ENCODE results near the gene DPEP2. TPM values are rescaled to one million over a fixed set of nuclear protein-coding genes. Genes with fewer than 3 reads are reported as not detected.
A peak's percentile ranks its signal among the peaks of the same experiment; 100 is the strongest.

DPEP2 gene
- total RNA-seq, 2 experiments from 2014 or later = 5.6 to 5.9 TPM

GRCh38 chr16:67965668-67966548 lies 33.4 kb downstream of the DPEP2 start:
- Mint-ChIP-seq H3K4me3 (no peak overlapping the region), H3K27ac (no peak overlapping the region), H3K27me3 (ENCODE audit: low read depth) (no peaks in the 10 kb centered on the region), H3K36me3 (ENCODE audit: low read depth) (peaks cover 17% of the 10 kb centered on the region), H3K9me3 (ENCODE audit: insufficient read depth) (no peaks in the 10 kb centered on the region), H3K4me1 (ENCODE audit: low read depth) (peaks cover 38% of the 10 kb centered on the region)
- ATAC-seq (no peak), DNase-seq (no peak)
- ChIA-PET POLR2A (interaction anchor here (0.6 to 2.9 kb wide), 3 partner anchors 18 to 260 kb away, joined by 3 to 25 read pairs (median 10); partner anchors contain the start of gene PSMB10), CTCF (interaction anchor here (1.0 to 2.3 kb wide), 5 partner anchors 25 to 150 kb away, joined by 3 to 12 read pairs (median 6); no protein-coding TSS in a partner anchor)

DNA sequence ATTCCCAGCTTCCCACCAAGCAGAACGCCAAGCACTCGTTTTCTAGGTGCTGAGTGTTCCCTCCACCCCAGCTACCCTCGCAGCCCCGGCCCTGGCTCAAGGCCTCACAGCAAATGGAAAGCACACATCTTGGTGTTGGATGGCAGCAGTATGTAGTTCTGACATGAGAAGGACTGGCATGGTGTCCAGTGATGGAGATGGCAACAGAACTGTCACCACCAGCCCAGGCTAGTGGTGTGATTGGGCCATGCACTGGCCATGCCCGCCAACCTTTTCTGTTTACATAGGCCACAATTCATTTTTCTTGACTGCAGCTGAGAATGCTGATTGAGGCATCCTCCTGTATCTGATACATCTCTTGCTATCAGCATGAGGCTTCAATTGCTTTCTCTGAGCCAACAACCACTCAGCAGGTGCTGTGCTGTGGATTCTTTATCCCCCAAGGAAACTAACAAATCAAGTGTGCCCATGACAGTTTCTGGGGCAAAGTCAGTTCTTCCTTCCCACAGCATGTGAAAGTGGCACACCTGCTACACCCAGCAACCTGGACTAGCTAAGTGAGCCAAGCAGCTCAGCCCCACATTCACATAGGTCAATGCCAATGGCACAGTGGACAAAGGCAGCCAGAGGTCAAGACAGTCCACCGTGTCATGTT lies 34.7 kb downstream of the DPEP2 start:
- H3K36me3 Mint-ChIP-seq (ENCODE audit: low read depth) = peaks cover 21% of the 10 kb centered on the region
- peaks cover 35% of the 10 kb centered on the region for H3K4me1 Mint-ChIP-seq (ENCODE audit: low read depth)
- POLR2A ChIA-PET = interaction anchor here (2.9 to 3.0 kb wide), 2 partner anchors 28 to 29 kb away, joined by 10 to 25 read pairs; partner anchors contain the start of gene PSMB10

DNA sequence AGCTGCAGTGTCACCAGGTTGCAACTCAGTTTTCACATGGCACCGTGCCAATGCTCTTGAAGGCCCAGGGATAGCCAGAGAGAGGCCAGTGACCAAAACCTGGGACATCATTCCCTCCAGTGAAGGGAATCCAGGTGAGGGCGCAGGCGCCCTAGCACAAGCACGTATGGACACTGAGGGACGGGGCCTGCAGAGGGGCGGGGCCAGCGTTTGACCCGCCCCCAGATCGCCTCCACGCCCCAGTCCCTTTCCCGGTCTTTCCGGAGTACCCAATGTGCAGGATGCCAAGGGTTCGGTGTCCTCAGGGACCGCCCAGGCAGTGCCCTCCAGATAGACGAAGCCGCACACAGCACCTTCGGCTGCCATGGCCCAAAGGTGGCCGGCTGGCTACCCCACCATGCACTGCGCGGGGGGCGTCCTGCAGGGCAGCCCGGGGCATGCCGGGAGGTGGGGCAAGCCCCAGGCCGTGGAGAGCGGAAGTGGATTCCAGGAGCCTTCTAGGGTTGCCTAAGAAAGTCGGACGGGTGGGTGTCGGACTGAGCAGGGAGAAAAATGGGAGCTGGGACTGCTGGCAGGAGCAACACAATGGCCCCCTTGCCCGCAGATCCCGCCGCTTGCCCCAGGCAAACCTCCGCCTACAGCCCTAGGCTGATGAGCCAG lies 35.5 kb downstream of the DPEP2 start:
- no peak overlapping the region for H3K4me3 Mint-ChIP-seq
- peaks cover 29% of the 10 kb centered on the region for H3K4me1 Mint-ChIP-seq (ENCODE audit: low read depth)
- H3K27ac Mint-ChIP-seq = no peak overlapping the region
- CTCF ChIA-PET = interaction anchor here (1.4 to 2.3 kb wide), 2 partner anchors 21 to 77 kb away, joined by 3 to 12 read pairs; no protein-coding TSS in a partner anchor
- no peak for ATAC-seq
- H3K36me3 Mint-ChIP-seq (ENCODE audit: low read depth) = peaks cover 21% of the 10 kb centered on the region
- H3K9me3 Mint-ChIP-seq (ENCODE audit: insufficient read depth) = no peaks in the 10 kb centered on the region
- POLR2A ChIA-PET = interaction anchor here (3.0 kb wide), 1 partner anchor 27 kb away, joined by 10 read pairs; the partner anchor contains the start of gene PSMB10
- DNase-seq = no peak
- no peaks in the 10 kb centered on the region for H3K27me3 Mint-ChIP-seq (ENCODE audit: low read depth)

More for the DNA sequence above, 34.7 kb downstream of the DPEP2 start:
- Mint-ChIP-seq H3K9me3 (ENCODE audit: insufficient read depth) (no peaks in the 10 kb centered on the region), H3K27me3 (ENCODE audit: low read depth) (no peaks in the 10 kb centered on the region), H3K4me3 (no peak overlapping the region), H3K27ac (no peak overlapping the region)
- no peak for ATAC-seq
- DNase-seq = no peak
- CTCF ChIA-PET = interaction anchor here (1.4 to 2.3 kb wide), 3 partner anchors 22 to 77 kb away, joined by 3 to 12 read pairs (median 3); no protein-coding TSS in a partner anchor

DNA sequence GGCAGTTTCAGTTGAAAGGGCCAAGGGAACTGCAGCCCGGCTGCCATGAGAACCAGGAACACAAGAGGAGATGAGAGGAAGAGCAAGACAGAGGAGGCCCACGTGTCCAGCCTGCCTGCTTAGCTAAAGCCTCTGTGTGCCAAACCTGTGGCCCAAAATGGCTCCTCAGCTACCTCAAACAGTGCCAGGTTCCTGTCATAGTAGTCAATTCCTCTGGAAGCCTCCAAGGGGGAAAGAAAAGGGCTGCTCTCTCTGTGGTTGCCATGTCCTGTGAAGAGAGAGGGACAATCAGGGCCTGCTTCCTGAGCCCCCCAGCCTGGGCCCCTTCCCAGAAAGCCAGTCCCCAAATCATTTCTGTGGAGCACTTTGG lies 36.0 kb downstream of the DPEP2 start:
- POLR2A ChIA-PET = interaction anchor here (3.0 kb wide), 1 partner anchor 27 kb away, joined by 10 read pairs; the partner anchor contains the start of gene PSMB10
- no peak for ATAC-seq
- no peak overlapping the region for H3K27ac Mint-ChIP-seq

GRCh38 chr16:67962135-67962534 lies 37.1 kb downstream of the DPEP2 start:
- ATAC-seq (no peak), DNase-seq (no peak)
- no peaks in the 10 kb centered on the region for H3K27me3 Mint-ChIP-seq (ENCODE audit: low read depth)
- H3K27ac Mint-ChIP-seq = no peak overlapping the region
- CTCF ChIA-PET = interaction anchor here (0.8 to 1.6 kb wide), 2 partner anchors 20 to 79 kb away, joined by 3 to 5 read pairs; no protein-coding TSS in a partner anchor
- H3K36me3 Mint-ChIP-seq (ENCODE audit: low read depth) = peaks cover 28% of the 10 kb centered on the region
- H3K4me1 Mint-ChIP-seq (ENCODE audit: low read depth) = peaks cover 21% of the 10 kb centered on the region
- H3K4me3 Mint-ChIP-seq = no peak overlapping the region
- H3K9me3 Mint-ChIP-seq (ENCODE audit: insufficient read depth) = no peaks in the 10 kb centered on the region
- POLR2A ChIA-PET = interaction anchor here (3.0 kb wide), 1 partner anchor 26 kb away, joined by 10 read pairs; the partner anchor contains the start of gene PSMB10

More for the DNA sequence above, 36.0 kb downstream of the DPEP2 start:
- no peak overlapping the region for H3K4me3 Mint-ChIP-seq
- peaks cover 23% of the 10 kb centered on the region for H3K36me3 Mint-ChIP-seq (ENCODE audit: low read depth)
- no peaks in the 10 kb centered on the region for H3K9me3 Mint-ChIP-seq (ENCODE audit: insufficient read depth)
- CTCF ChIA-PET = interaction anchor here (1.6 kb wide), 1 partner anchor 21 kb away, joined by 5 read pairs; no protein-coding TSS in a partner anchor
- peaks cover 28% of the 10 kb centered on the region for H3K4me1 Mint-ChIP-seq (ENCODE audit: low read depth)
- no peak for DNase-seq
- no peaks in the 10 kb centered on the region for H3K27me3 Mint-ChIP-seq (ENCODE audit: low read depth)

- H3K36me3 Mint-ChIP-seq (ENCODE audit: low read depth) = peaks cover 28% of the 10 kb centered on the region
- POLR2A ChIA-PET = interaction anchor here (3.0 kb wide), 1 partner anchor 25 kb away, joined by 10 read pairs; the partner anchor contains the start of gene PSMB10
These were observed 37.7 kb downstream of the DPEP2 start for GRCh38 chr16:67961551-67961957.

DNA sequence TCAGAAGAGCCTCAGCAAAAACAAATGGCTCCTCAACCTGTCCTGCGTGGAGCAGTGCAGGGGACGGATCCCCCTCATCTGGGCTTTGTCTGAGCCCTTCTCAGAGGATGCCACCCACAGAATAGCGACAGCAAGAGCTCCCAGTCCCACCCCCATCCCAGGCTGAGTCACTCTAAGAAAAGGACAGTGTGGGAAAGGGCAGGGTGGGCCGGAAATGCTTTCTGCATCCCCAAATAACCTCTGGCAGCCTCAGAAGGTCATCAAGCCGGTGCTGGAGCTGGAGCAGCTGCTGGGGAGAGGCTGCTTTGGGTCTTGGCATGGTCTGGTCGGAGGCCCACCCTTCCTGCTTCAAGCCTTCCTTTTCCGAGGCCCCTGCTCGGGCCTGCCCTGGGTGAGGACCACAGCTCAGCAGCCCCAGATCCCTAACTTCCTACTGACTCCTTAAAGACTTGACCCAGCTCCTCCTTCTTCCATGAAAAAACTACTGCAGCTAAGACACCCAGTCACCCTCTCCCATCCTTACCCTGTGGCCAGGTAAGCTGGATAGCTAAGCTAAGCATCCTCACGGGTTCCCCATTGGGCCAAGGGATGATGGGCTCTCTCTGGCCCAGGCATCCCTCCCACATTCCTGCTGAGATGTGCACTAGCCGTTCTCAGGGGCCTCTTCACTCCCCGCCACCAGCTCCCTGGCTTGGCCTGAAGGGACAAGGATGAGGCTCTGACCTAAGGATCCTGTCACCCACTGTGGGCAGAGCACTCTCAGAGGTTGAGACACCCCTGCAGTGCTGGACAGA lies 39.6 kb downstream of the DPEP2 start:
- ATAC-seq = no peak
- POLR2A ChIA-PET = interaction anchor here (1.1 kb wide), 1 partner anchor 24 kb away, joined by 3 read pairs; no protein-coding TSS in a partner anchor

More at GRCh38 chr16:67961551-67961957, 37.7 kb downstream of the DPEP2 start:
- Mint-ChIP-seq H3K27me3 (ENCODE audit: low read depth) (no peaks in the 10 kb centered on the region), H3K4me3 (no peak overlapping the region), H3K4me1 (ENCODE audit: low read depth) (peaks cover 15% of the 10 kb centered on the region), H3K9me3 (ENCODE audit: insufficient read depth) (no peaks in the 10 kb centered on the region), H3K27ac (no peak overlapping the region)
- CTCF ChIA-PET = no interaction called here
- no peak for ATAC-seq
- DNase-seq = no peak

DNA sequence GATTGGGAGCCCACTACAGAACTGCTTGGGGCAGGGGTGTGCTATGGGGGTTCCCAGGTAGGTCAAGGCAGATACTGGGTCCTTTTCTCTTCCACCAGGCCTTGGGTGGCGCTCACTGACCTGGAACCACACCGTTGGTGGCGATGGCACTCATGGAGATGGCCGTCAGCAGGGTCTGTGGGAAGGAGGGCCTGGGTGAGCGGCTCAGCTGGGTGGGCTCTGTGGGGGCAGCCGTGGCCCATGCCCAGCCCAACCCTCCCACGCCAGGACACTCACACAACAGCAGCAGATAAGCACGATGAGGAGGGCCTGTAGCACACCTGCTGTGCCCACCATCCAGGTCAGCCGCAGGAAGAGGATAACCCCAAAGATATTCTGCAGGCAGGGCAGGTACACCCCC lies 41.7 kb downstream of the DPEP2 start:
- H3K27me3 Mint-ChIP-seq (ENCODE audit: low read depth) = no peaks in the 10 kb centered on the region
- CTCF ChIA-PET = interaction anchor here (0.7 to 1.3 kb wide), 2 partner anchors 28 to 83 kb away, joined by 3 read pairs; no protein-coding TSS in a partner anchor
- no peaks in the 10 kb centered on the region for H3K4me1 Mint-ChIP-seq (ENCODE audit: low read depth)
- DNase-seq (no peak), ATAC-seq (no peak)
- no peaks in the 10 kb centered on the region for H3K9me3 Mint-ChIP-seq (ENCODE audit: insufficient read depth)
- no peak overlapping the region for H3K27ac Mint-ChIP-seq
- POLR2A ChIA-PET = no interaction called here
- H3K4me3 Mint-ChIP-seq = no peak overlapping the region
- H3K36me3 Mint-ChIP-seq (ENCODE audit: low read depth) = peaks cover 34% of the 10 kb centered on the region

More for the DNA sequence above, 39.6 kb downstream of the DPEP2 start:
- Mint-ChIP-seq H3K4me3 (no peak overlapping the region), H3K4me1 (ENCODE audit: low read depth) (no peaks in the 10 kb centered on the region), H3K36me3 (ENCODE audit: low read depth) (peaks cover 32% of the 10 kb centered on the region), H3K27me3 (ENCODE audit: low read depth) (no peaks in the 10 kb centered on the region), H3K9me3 (ENCODE audit: insufficient read depth) (no peaks in the 10 kb centered on the region), H3K27ac (no peak overlapping the region)
- DNase-seq = no peak
- CTCF ChIA-PET = interaction anchor here (1.2 kb wide), 1 partner anchor 439 kb away, joined by 5 read pairs; no protein-coding TSS in a partner anchor

DNA sequence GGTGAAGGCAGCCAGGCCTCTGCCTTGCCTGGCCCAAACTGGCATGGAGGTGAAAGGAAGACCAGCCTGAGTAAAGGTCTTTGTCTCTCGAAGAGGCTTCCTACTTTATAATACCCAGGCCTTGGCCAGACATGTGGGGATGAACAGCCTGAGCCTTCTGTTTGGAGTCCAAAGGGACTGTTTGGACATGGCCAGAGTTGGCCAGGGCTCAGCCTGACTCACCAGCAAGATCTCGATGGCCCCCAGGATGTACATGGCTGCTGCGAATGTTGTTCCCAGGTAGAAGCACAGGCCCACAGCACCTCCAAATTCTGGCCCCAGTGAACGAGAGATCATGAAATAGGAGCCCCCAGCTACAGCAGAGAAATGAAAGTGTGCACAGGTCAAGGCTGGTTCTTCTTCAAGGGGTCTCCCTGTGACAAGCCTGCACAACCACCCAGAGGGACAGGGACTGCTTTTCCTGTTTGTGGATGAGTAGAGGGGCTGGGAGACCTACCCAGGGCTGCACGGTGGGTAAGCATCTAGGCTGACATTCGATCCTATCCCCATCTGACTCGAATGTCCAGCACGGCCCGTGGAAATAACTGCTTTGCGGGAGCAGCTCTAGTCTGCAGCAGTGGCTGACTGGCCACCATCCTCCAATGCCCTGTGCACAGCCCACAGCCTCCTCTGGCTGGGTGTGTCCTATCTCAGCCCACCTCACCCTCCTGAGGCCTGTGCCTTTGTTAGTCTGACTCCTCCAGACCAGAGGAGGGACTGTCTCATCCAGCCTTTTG lies 44.7 kb downstream of the DPEP2 start:
- ATAC-seq = no peak
- no peaks in the 10 kb centered on the region for H3K27me3 Mint-ChIP-seq (ENCODE audit: low read depth)
- H3K27ac Mint-ChIP-seq = peak overlapping the region; percentile 15
- ChIA-PET CTCF (no interaction called here), POLR2A (no interaction called here)
- DNase-seq = no peak
- H3K9me3 Mint-ChIP-seq (ENCODE audit: insufficient read depth) = no peaks in the 10 kb centered on the region
- no peaks in the 10 kb centered on the region for H3K4me1 Mint-ChIP-seq (ENCODE audit: low read depth)
- no peak overlapping the region for H3K4me3 Mint-ChIP-seq
- peaks cover 30% of the 10 kb centered on the region for H3K36me3 Mint-ChIP-seq (ENCODE audit: low read depth)

All from activated CD8-positive, alpha-beta T cell treated with anti-CD3 and anti-CD28 coated beads, Interleukin-2, amount 10 ng/mL, durations not matched to agents 7 days and 5 days (primary cell).